PC-9 (cell line): ENCODE results near the gene CWC27.

Experiments
- CTCF ChIP-seq: fragments of 200-600 bp; sonication (generic); conservative IDR thresholded peaks from 2 replicates; pipeline ENCODE4 v1.6.1; 2017; ENCODE audit warnings: mixed run types, antibody characterized with exemption, mild to moderate bottlenecking, moderate library complexity
- EZH2 ChIP-seq: fragments of 200-600 bp; sonication (generic); IDR thresholded peaks from 2 replicates; pipeline ENCODE4 v1.8.0; 2017; ENCODE audit warnings: antibody characterized with exemption, low read depth

GRCh38 chr5:65018763-65019162, 250.0 kb downstream of the CWC27 start:
- TF ChIP-seq CTCF (no peak), EZH2 (no peak)
